Activated T-helper 1 cell treated with anti-CD3 and anti-CD28 coated beads, Interleukin-12 subunit alpha, Interleukin-12 subunit beta, Interleukin-2, Interleukin-4 antibody, amounts not matched to agents 30 ng/mL and 10 ng/mL and 1 ng/mL, durations not matched to agents 14 hours and 24 hours and 36 hours (primary cell): ENCODE results near the gene LIF. TPM values are rescaled to one million over a fixed set of nuclear protein-coding genes. Genes with fewer than 3 reads are reported as not detected.
"Not testable (repeated sequence)": the region's sequence is repeated elsewhere in the genome, so short reads cannot be mapped to it uniquely, and the experiment has no call there.

Source experiments
- DNase-seq: peaks from one replicate; pipeline ENCODE4 v3.0.0; 2021; ENCODE audit warnings: low spot score
- H3K27ac Mint-ChIP-seq: one replicate; pipeline ENCODE4 v1.8.0; 2021; ENCODE audit warnings: mild to moderate bottlenecking, mixed read lengths
- H3K27me3 Mint-ChIP-seq: one replicate; pipeline ENCODE4 v1.8.0; 2022; ENCODE audit warnings: mild to moderate bottlenecking, moderate library complexity, mixed read lengths; ENCODE audit not compliant: insufficient read depth
- H3K36me3 Mint-ChIP-seq: one replicate; pipeline ENCODE4 v1.8.0; 2021; ENCODE audit warnings: low read depth, mixed read lengths
- H3K4me1 Mint-ChIP-seq: one replicate; pipeline ENCODE4 v1.8.0; 2021; ENCODE audit warnings: low read depth, mixed read lengths
- H3K4me3 Mint-ChIP-seq: one replicate; pipeline ENCODE4 v1.8.0; 2021; ENCODE audit warnings: mild to moderate bottlenecking, moderate library complexity, mixed read lengths
- H3K9me3 Mint-ChIP-seq: one replicate; pipeline ENCODE4 v1.8.0; 2021; ENCODE audit warnings: mixed read lengths
- intact Hi-C: fragments of 100-400 bp; cut with micrococcal nuclease; formaldehyde crosslinking; loops from one replicate; pipeline ENCODE4 v1.15.1; 2024
- total RNA-seq: library from RNA; stranded (reverse); gene quantifications from 2 replicates; pipeline ENCODE4 v1.2.3, GENCODE V29; 2022

The LIF gene
- total RNA-seq, 1 donor from 2014 or later, result 450 TPM

- H3K27ac Mint-ChIP-seq, result no peak overlapping the region
- H3K4me1 Mint-ChIP-seq, result peaks cover 41% of the 10 kb centered on the region
- H3K36me3 Mint-ChIP-seq, result no peaks in the 10 kb centered on the region
- DNase-seq, result no peak
- no peaks in the 10 kb centered on the region for H3K27me3 Mint-ChIP-seq
- no peaks in the 10 kb centered on the region for H3K9me3 Mint-ChIP-seq
- intact Hi-C loops, result no loop called here
- no peak overlapping the region for H3K4me3 Mint-ChIP-seq
Observed at GRCh38 chr22:30208631-30209603, 37.6 kb downstream of the LIF start.

GRCh38 chr22:30206944-30207343, 39.6 kb downstream of the LIF start:
- no peak for DNase-seq
- H3K36me3 Mint-ChIP-seq, result no peaks in the 10 kb centered on the region
- H3K27ac Mint-ChIP-seq, result no peak overlapping the region
- H3K27me3 Mint-ChIP-seq, result no peaks in the 10 kb centered on the region
- H3K4me3 Mint-ChIP-seq, result no peak overlapping the region
- H3K9me3 Mint-ChIP-seq, result no peaks in the 10 kb centered on the region
- intact Hi-C loops, result no loop called here
- peaks cover 31% of the 10 kb centered on the region for H3K4me1 Mint-ChIP-seq

GRCh38 chr22:30205281-30206115, 41.1 kb downstream of the LIF start:
- intact Hi-C loops, result no loop called here
- Mint-ChIP-seq H3K9me3 (no peaks in the 10 kb centered on the region), H3K27ac (no peak overlapping the region), H3K36me3 (no peaks in the 10 kb centered on the region), H3K4me1 (peaks cover 27% of the 10 kb centered on the region), H3K4me3 (no peak overlapping the region), H3K27me3 (no peaks in the 10 kb centered on the region)
- no peak for DNase-seq

- no peak for DNase-seq
- Mint-ChIP-seq H3K9me3 (no peaks in the 10 kb centered on the region), H3K27me3 (no peaks in the 10 kb centered on the region), H3K4me1 (peaks cover 26% of the 10 kb centered on the region), H3K27ac (no peak overlapping the region), H3K36me3 (no peaks in the 10 kb centered on the region), H3K4me3 (no peak overlapping the region)
- intact Hi-C loops, result no loop called here
Observed at GRCh38 chr22:30204742-30205111, 41.8 kb downstream of the LIF start.

- H3K27ac Mint-ChIP-seq, result no peak overlapping the region
- no peak overlapping the region for H3K4me3 Mint-ChIP-seq
- intact Hi-C loops, result no loop called here
- no peak for DNase-seq
- H3K36me3 Mint-ChIP-seq, result no peaks in the 10 kb centered on the region
- H3K27me3 Mint-ChIP-seq, result no peaks in the 10 kb centered on the region
- peaks cover 25% of the 10 kb centered on the region for H3K4me1 Mint-ChIP-seq
- no peaks in the 10 kb centered on the region for H3K9me3 Mint-ChIP-seq
Observed at GRCh38 chr22:30204015-30204741, 42.4 kb downstream of the LIF start.

- Mint-ChIP-seq H3K4me1 (peaks cover 34% of the 10 kb centered on the region), H3K27me3 (no peaks in the 10 kb centered on the region), H3K9me3 (no peaks in the 10 kb centered on the region), H3K27ac (no peak overlapping the region), H3K36me3 (no peaks in the 10 kb centered on the region), H3K4me3 (no peak overlapping the region)
- DNase-seq, result no peak
- intact Hi-C loops, result no loop called here
Observed at GRCh38 chr22:30202531-30203006, 44.0 kb downstream of the LIF start.

DNA sequence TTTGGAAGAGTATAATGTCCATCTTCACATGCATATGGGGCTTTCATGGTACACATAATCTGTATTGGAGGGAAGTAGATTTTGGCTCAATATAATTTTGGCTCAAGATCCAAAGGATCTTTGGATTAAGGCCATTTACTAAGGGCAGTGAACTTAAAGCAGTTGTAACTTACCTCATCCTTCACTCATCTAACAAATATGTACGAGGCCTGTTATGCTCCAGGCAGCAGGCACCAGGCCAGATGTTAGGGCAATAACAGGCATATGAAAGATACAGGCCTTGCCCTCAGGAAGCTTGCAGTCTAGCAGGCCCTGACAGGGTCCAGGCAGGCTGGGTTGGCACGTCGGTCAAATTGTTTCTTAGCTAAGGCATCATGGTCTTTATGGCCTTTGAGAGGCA, 44.6 kb downstream of the LIF start:
- H3K9me3 Mint-ChIP-seq, result no peaks in the 10 kb centered on the region
- H3K27ac Mint-ChIP-seq, result no peak overlapping the region
- no peaks in the 10 kb centered on the region for H3K27me3 Mint-ChIP-seq
- no peak for DNase-seq
- intact Hi-C loops, result no loop called here
- H3K36me3 Mint-ChIP-seq, result no peaks in the 10 kb centered on the region
- peaks cover 40% of the 10 kb centered on the region for H3K4me1 Mint-ChIP-seq
- no peak overlapping the region for H3K4me3 Mint-ChIP-seq

GRCh38 chr22:30200905-30201304, 45.7 kb downstream of the LIF start:
- H3K27ac Mint-ChIP-seq, H3K9me3 Mint-ChIP-seq, H3K4me3 Mint-ChIP-seq, intact Hi-C loops, H3K27me3 Mint-ChIP-seq, H3K36me3 Mint-ChIP-seq, DNase-seq: not testable (repeated sequence)
- H3K4me1 Mint-ChIP-seq, result peaks cover 45% of the 10 kb centered on the region

- H3K4me1 Mint-ChIP-seq, result peaks cover 54% of the 10 kb centered on the region
- peaks cover 4% of the 10 kb centered on the region for H3K9me3 Mint-ChIP-seq
- DNase-seq, result no peak
- no peaks in the 10 kb centered on the region for H3K27me3 Mint-ChIP-seq
- H3K36me3 Mint-ChIP-seq, result peaks cover 2% of the 10 kb centered on the region
- H3K27ac Mint-ChIP-seq, result peak overlapping the region; percentile 49
- no peak overlapping the region for H3K4me3 Mint-ChIP-seq
- intact Hi-C loops, result loop anchor here (1.0 kb wide), 1 partner anchor 44 kb away; no protein-coding TSS in a partner anchor
Observed at GRCh38 chr22:30198921-30199320, 47.6 kb downstream of the LIF start.

- intact Hi-C loops, result loop anchor here (1.0 kb wide), 1 partner anchor 45 kb away; no protein-coding TSS in a partner anchor
Observed at GRCh38 chr22:30198152-30198825, 48.3 kb downstream of the LIF start.

GRCh38 chr22:30197389-30197788, 49.2 kb downstream of the LIF start:
- peaks cover 65% of the 10 kb centered on the region for H3K4me1 Mint-ChIP-seq
- intact Hi-C loops, result loop anchor here (2.0 kb wide), 3 partner anchors 15 to 23 kb away; no protein-coding TSS in a partner anchor
- peaks cover 7% of the 10 kb centered on the region for H3K36me3 Mint-ChIP-seq
- DNase-seq, result no peak
- no peaks in the 10 kb centered on the region for H3K27me3 Mint-ChIP-seq
- peak overlapping the region; percentile 96 for H3K27ac Mint-ChIP-seq
- peaks cover 16% of the 10 kb centered on the region for H3K9me3 Mint-ChIP-seq
- no peak overlapping the region for H3K4me3 Mint-ChIP-seq

More at GRCh38 chr22:30198152-30198825, 48.3 kb downstream of the LIF start:
- peaks cover 56% of the 10 kb centered on the region for H3K4me1 Mint-ChIP-seq
- DNase-seq, result no peak
- H3K4me3 Mint-ChIP-seq, result no peak overlapping the region
- H3K27me3 Mint-ChIP-seq, result no peaks in the 10 kb centered on the region
- H3K36me3 Mint-ChIP-seq, result peaks cover 3% of the 10 kb centered on the region
- peaks cover 7% of the 10 kb centered on the region for H3K9me3 Mint-ChIP-seq
- peak overlapping the region; percentile 49 for H3K27ac Mint-ChIP-seq

DNA sequence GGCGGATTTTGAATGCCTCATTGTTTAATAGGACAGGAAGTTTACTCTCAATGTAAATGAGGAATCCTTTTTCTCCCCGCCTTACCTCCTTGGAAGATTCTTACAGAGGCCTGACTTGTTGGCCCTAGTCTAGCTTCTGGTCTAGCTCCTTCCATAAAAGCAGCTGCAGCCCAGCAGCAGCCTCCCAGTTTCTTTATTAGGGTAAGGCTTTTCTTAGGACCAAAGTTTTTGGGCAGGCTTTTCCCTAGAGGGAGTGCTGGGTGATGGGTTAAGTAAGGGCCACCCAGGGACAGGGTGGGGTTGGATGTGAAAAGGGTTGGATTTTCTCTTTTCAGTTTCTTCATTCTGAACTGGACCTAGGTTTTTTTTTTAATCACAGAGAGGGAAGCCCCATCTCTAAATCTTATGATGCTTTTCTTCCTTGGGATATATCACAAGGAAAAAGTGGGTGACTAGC, 49.7 kb downstream of the LIF start:
- Mint-ChIP-seq H3K27ac (peak overlapping the region; percentile 96), H3K4me3 (peak overlapping the region; percentile 64), H3K36me3 (peaks cover 11% of the 10 kb centered on the region), H3K4me1 (peaks cover 69% of the 10 kb centered on the region), H3K27me3 (no peaks in the 10 kb centered on the region), H3K9me3 (peaks cover 21% of the 10 kb centered on the region)
- DNase-seq, result no peak
- intact Hi-C loops, result loop anchor here (1.0 to 2.0 kb wide), 8 partner anchors 13 to 69 kb away; partner anchors contain the start of genes LIF and OSM
